HCT116 (cell line): ENCODE data around the gene TCERG1L. TPM values are rescaled to one million over a fixed set of nuclear protein-coding genes. Genes with fewer than 3 reads are reported as not detected.

Source experiments
- ATAC-seq: fragments of 200-7000 bp; cut with Tn5 transposase; 2 replicates; pipeline ENCODE4 v1.9.1; 2020; ENCODE audit warnings: mild to moderate bottlenecking, moderate library complexity
- BruUV-seq: library from RNA; stranded (reverse); fragments of 400-500 nt; replicated peaks from 2 replicates; lab custom pipeline; 2021; lab: Mats Ljungman, UMichigan
- CTCF ChIA-PET: fragments of 300-600 bp; sonication (Branson Sonifier 250); formaldehyde crosslinking; loops from one replicate; lab custom pipeline; 2021; ENCODE audit warnings: antibody characterized with exemption; lab: Charles Lee
- POLR2A ChIA-PET: fragments of 300-600, 350-600 bp; sonication (Branson Sonifier 250); formaldehyde crosslinking; loops from one replicate; lab custom pipeline; 2021; ENCODE audit warnings: antibody characterized with exemption; lab: Charles Lee
- RAD21 ChIA-PET, 2 experiments: fragments of 300-600 bp; sonication (Branson Sonifier 250); formaldehyde crosslinking; loops; one replicate each; lab custom pipeline; 2023; ENCODE audit warnings: low total read pairs in 2 of 2; ENCODE audit not compliant: uncharacterized antibody in 2 of 2, unreplicated experiment in 2 of 2, low non-redundant PET in 1 of 2; lab: Charles Lee
- DNase-seq: peaks from one replicate; pipeline ENCODE4 v3.0.0-alpha.2; 2010; ENCODE audit warnings: low read depth, low spot score
- H2AFZ ChIP-seq: fragments of 200-600 bp; shearing (Covaris generic), sonication (generic); 2 replicates; pipeline ENCODE4 v1.6.1; 2017; ENCODE audit warnings: low read depth, mixed run types, mixed read lengths, antibody characterized with exemption, low read length; ENCODE audit not compliant: poor library complexity, severe bottlenecking
- H3K27ac ChIP-seq: 2 replicates; pipeline ENCODE4 v1.5.1; 2012; ENCODE audit warnings: low read depth, low read length
- H3K27me3 ChIP-seq: fragments of 200-600 bp; sonication (generic); 2 replicates; pipeline ENCODE4 v1.6.1; 2016; ENCODE audit warnings: mixed run types, low read length, mixed read lengths; ENCODE audit not compliant: insufficient read depth
- H3K36me3 ChIP-seq, 2 experiments: fragments of 200-500 bp in 1 of 2; fragments of 200-600 bp in 1 of 2; sonication (Bioruptor generic) in 1 of 2; sonication (generic) in 1 of 2; 2 replicates each; pipeline versions ENCODE4 v1.5.1 to v1.6.1; 2014 to 2016; ENCODE audit warnings: low read length in 2 of 2, inconsistent platforms in 1 of 2, mixed read lengths in 1 of 2, mixed run types in 1 of 2; ENCODE audit not compliant: insufficient read depth in 2 of 2, control insufficient read depth in 1 of 2
- H3K4me1 ChIP-seq, 2 experiments: fragments of 200-600 bp in 1 of 2; sonication (generic) in 1 of 2; 2 replicates each; pipeline versions ENCODE4 v1.5.1 to v1.6.1; 2012 to 2017; ENCODE audit warnings: low read length in 2 of 2, inconsistent platforms in 1 of 2, mild to moderate bottlenecking in 1 of 2, mixed read lengths in 1 of 2, mixed run types in 1 of 2, moderate library complexity in 1 of 2; ENCODE audit not compliant: insufficient read depth in 2 of 2, control insufficient read depth in 1 of 2
- H3K4me2 ChIP-seq: fragments of 200-600 bp; sonication (generic); 2 replicates; pipeline ENCODE4 v1.6.1; 2017; ENCODE audit warnings: mixed run types, low read length, mixed read lengths
- H3K4me3 ChIP-seq, 2 experiments: fragments of 200-600 bp in 1 of 2; sonication (generic) in 1 of 2; replicated peaks in 1 of 2; 2 replicates each; pipeline ENCODE4 v1.5.1; 2011 to 2016; ENCODE audit warnings: low read length in 2 of 2, control low read depth in 1 of 2, low read depth in 1 of 2, mild to moderate bottlenecking in 1 of 2, mixed read lengths in 1 of 2, mixed run types in 1 of 2
- H3K79me2 ChIP-seq: fragments of 200-600 bp; sonication (generic); 2 replicates; pipeline ENCODE4 v1.6.1; 2017; ENCODE audit warnings: mild to moderate bottlenecking, mixed run types, low read length, moderate library complexity, mixed read lengths; ENCODE audit not compliant: insufficient read depth
- H3K9ac ChIP-seq: fragments of 200-600 bp; sonication (generic); 2 replicates; pipeline ENCODE4 v1.6.1; 2016; ENCODE audit warnings: low read length, mixed read lengths
- H3K9me2 ChIP-seq: fragments of 200-600 bp; sonication (generic), shearing (Covaris generic); 2 replicates; pipeline ENCODE4 v1.6.1; 2017; ENCODE audit warnings: mixed run types, mild to moderate bottlenecking, moderate library complexity; ENCODE audit not compliant: insufficient read depth
- H3K9me3 ChIP-seq, 2 experiments: fragments of 200-500 bp in 1 of 2; fragments of 200-600 bp in 1 of 2; sonication (Bioruptor generic) in 1 of 2; sonication (generic) in 1 of 2; 2 replicates each; pipeline ENCODE4 v1.6.1; 2014 to 2017; ENCODE audit warnings: low read length in 2 of 2, mixed read lengths in 2 of 2, inconsistent platforms in 1 of 2, low read depth in 1 of 2, mild to moderate bottlenecking in 1 of 2, mixed run types in 1 of 2, moderate library complexity in 1 of 2; ENCODE audit not compliant: control insufficient read depth in 1 of 2, insufficient read depth in 1 of 2
- H4K20me1 ChIP-seq: fragments of 200-600 bp; sonication (generic), shearing (Covaris generic); 2 replicates; pipeline ENCODE4 v1.6.1; 2017; ENCODE audit warnings: mixed run types, mild to moderate bottlenecking, moderate library complexity; ENCODE audit not compliant: insufficient read depth
- CBX3 ChIP-seq: IDR thresholded peaks from 2 replicates; pipeline ENCODE4 v1.6.1; 2012; ENCODE audit warnings: low read depth
- CEBPB ChIP-seq: IDR thresholded peaks from 2 replicates; pipeline ENCODE4 v1.6.1; 2012; ENCODE audit warnings: low read depth
- CTCF ChIP-seq, 3 experiments: fragments of 200-600 bp in 1 of 3; sonication (generic) in 1 of 3; IDR thresholded peaks in 2 of 3; conservative IDR thresholded peaks in 1 of 3; 2 replicates each; pipeline ENCODE4 v1.5.1; 2012 to 2017; ENCODE audit warnings: low read depth in 2 of 3, low read length in 2 of 3, antibody characterized with exemption in 1 of 3, borderline replicate concordance in 1 of 3, control low read depth in 1 of 3, mild to moderate bottlenecking in 1 of 3, mixed read lengths in 1 of 3, mixed run types in 1 of 3, moderate library complexity in 1 of 3; ENCODE audit not compliant: insufficient read depth in 1 of 3
- EGR1 ChIP-seq: IDR thresholded peaks from 2 replicates; pipeline ENCODE4 v1.6.1; 2012; ENCODE audit warnings: low read depth
- EZH2 ChIP-seq: fragments of 200-600 bp; sonication (generic); IDR thresholded peaks from 2 replicates; pipeline ENCODE4 v1.6.1; 2017; ENCODE audit warnings: antibody characterized with exemption, mixed run types
- EZH2phosphoT487 ChIP-seq: fragments of 200-600 bp; IDR thresholded peaks from 2 replicates; pipeline ENCODE4 v1.6.1; 2018; ENCODE audit warnings: antibody characterized with exemption, borderline replicate concordance
- FOSL1 ChIP-seq: IDR thresholded peaks from 2 replicates; pipeline ENCODE4 v1.6.1; 2012; ENCODE audit warnings: low read depth
- JUND ChIP-seq: IDR thresholded peaks from 2 replicates; pipeline ENCODE4 v1.6.1; 2012
- MAX ChIP-seq: IDR thresholded peaks from 2 replicates; pipeline ENCODE4 v1.6.1; 2012
- RAD21 ChIP-seq: IDR thresholded peaks from 2 replicates; pipeline ENCODE4 v1.6.1; 2012; ENCODE audit warnings: low read depth, mild to moderate bottlenecking
- SRF ChIP-seq: IDR thresholded peaks from 2 replicates; pipeline ENCODE4 v1.6.1; 2012; ENCODE audit warnings: low read depth
- TCF7L2 ChIP-seq: IDR thresholded peaks from 2 replicates; pipeline ENCODE4 v1.7.0; 2011; ENCODE audit warnings: borderline replicate concordance, inconsistent platforms; ENCODE audit not compliant: insufficient read depth, insufficient read length; ENCODE audit errors: extremely low read depth
- YY1 ChIP-seq: IDR thresholded peaks from 2 replicates; pipeline ENCODE4 v1.6.1; 2011; ENCODE audit warnings: low read length, low read depth, moderate library complexity, mild to moderate bottlenecking; ENCODE audit not compliant: insufficient replicate concordance; ENCODE audit errors: extremely low read depth
- ZFX ChIP-seq: fragments of 450-650 bp; IDR thresholded peaks from 2 replicates; pipeline ENCODE4 v1.6.1; 2017
- ZNF274 ChIP-seq: fragments of 200-500 bp; sonication (Bioruptor generic); IDR thresholded peaks from 2 replicates; pipeline ENCODE4 v1.6.1; 2014; ENCODE audit warnings: mild to moderate bottlenecking, low read depth, low read length, inconsistent platforms
- intact Hi-C: fragments of 100-400 bp; cut with micrococcal nuclease; formaldehyde crosslinking; loops from 2 replicates; pipeline ENCODE4 v1.10.0; 2022
- total RNA-seq: library from RNA; stranded (reverse); gene quantifications from one replicate; pipeline ENCODE4 v1.2.1, GENCODE V29; 2021; ENCODE audit not compliant: unreplicated experiment
- TF ChIP-seq, protein P1 (sequence below): IDR thresholded peaks from 2 replicates; pipeline ENCODE4 v1.6.1; 2012
- TF ChIP-seq, protein P2 (sequence below): IDR thresholded peaks from 2 replicates; pipeline ENCODE4 v1.6.1; 2011; ENCODE audit warnings: mild to moderate bottlenecking, low read length, moderate library complexity; ENCODE audit not compliant: insufficient replicate concordance; ENCODE audit errors: extremely low read depth

The TCERG1L gene
- total RNA-seq, 1 experiment from 2014 or later, result not detected

DNA sequence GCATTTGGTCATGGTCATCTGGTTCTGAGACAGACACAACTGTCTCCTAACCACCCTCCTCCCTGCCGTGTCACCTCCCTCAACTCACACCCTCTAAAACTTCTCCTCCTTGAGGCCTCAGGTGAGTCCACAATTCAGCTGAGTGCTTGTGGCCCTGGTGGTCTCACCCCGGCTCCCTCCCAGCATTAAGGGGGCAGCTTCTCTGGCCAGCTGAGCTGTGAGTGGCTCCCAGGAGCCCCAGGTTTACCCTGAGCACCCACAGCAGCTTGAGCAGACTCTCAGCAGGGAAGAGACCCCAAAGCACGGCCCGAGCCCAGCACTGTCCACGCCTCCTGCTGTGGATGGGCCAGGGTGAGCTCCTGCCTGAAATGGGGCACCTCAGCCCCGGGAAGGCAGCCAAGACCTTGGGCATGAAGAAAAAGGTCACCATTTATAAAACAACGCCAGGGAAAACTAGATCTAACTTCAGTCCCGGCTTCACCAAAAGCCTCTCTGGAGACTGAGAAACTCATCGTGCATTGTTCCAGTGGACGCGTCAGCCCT lies 201.2 kb downstream of the TCERG1L start (continued):
- no peak for TF ChIP-seq CTCF (IDR thresholded peaks at IDR 0.05 in 2 of 3, conservative IDR thresholded peaks at IDR 0.05 in 1 of 3; ENCODE audit: borderline replicate concordance in 1 of 3, insufficient read depth in 1 of 3, low read depth in 2 of 3, low read length in 2 of 3)
- TF ChIP-seq EZH2phosphoT487, result no peak
- TF ChIP-seq, protein P1, sequence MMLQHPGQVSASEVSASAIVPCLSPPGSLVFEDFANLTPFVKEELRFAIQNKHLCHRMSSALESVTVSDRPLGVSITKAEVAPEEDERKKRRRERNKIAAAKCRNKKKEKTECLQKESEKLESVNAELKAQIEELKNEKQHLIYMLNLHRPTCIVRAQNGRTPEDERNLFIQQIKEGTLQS, result no peak
- no peak for TF ChIP-seq EGR1
- no peak for TF ChIP-seq ZNF274
- TF ChIP-seq CEBPB, result no peak
- no peak for TF ChIP-seq MAX

DNA sequence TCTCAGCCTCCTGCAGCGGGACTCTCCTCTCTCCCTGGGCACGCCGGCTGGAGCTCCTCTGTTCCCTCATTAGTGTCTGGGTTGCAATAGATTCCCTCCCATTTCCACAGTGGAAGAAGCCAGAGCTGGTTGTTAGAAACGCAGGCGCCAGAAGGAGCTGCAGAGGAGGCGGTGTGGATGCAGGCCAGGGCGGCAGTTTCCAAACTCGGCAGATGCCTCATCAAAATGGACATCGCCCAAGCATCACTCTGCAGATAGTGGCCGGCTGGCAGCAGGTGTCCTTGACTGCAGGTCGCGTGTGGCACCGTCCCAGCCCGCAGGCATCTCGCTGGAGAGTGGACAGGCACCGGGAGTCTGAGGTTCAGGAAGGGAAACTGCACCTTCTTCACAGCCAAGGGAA lies 201.8 kb downstream of the TCERG1L start:
- intact Hi-C loops, result no loop called here
- Histone ChIP-seq H3K79me2 (no peaks in the 10 kb centered on the region), H3K4me1 (no peaks in the 10 kb centered on the region), H3K9ac (no peak overlapping the region), H4K20me1 (no peaks in the 10 kb centered on the region), H3K4me2 (no peak overlapping the region), H3K9me3 (no peaks in the 10 kb centered on the region), H3K27me3 (no peaks in the 10 kb centered on the region), H3K36me3 (no peaks in the 10 kb centered on the region), H3K9me2 (no peaks in the 10 kb centered on the region), H3K27ac (no peak overlapping the region), H2AFZ (no peak overlapping the region), H3K4me3 (no peak overlapping the region)
- ATAC-seq, result no peak
- no TSS peak for BruUV-seq
- ChIA-PET RAD21 (no interaction called here), POLR2A (no interaction called here), CTCF (no interaction called here)
- TF ChIP-seq CTCF (IDR thresholded peaks at IDR 0.05 in 2 of 3, conservative IDR thresholded peaks at IDR 0.05 in 1 of 3; ENCODE audit: borderline replicate concordance in 1 of 3, insufficient read depth in 1 of 3, low read depth in 2 of 3, low read length in 2 of 3) (no peak), RAD21 (no peak), MAX (no peak), ZFX (no peak), EGR1 (no peak), TCF7L2 (no peak), FOSL1 (no peak), SRF (no peak), JUND (no peak), EZH2 (no peak), YY1 (no peak), CBX3 (no peak)
- TF ChIP-seq, protein P2, sequence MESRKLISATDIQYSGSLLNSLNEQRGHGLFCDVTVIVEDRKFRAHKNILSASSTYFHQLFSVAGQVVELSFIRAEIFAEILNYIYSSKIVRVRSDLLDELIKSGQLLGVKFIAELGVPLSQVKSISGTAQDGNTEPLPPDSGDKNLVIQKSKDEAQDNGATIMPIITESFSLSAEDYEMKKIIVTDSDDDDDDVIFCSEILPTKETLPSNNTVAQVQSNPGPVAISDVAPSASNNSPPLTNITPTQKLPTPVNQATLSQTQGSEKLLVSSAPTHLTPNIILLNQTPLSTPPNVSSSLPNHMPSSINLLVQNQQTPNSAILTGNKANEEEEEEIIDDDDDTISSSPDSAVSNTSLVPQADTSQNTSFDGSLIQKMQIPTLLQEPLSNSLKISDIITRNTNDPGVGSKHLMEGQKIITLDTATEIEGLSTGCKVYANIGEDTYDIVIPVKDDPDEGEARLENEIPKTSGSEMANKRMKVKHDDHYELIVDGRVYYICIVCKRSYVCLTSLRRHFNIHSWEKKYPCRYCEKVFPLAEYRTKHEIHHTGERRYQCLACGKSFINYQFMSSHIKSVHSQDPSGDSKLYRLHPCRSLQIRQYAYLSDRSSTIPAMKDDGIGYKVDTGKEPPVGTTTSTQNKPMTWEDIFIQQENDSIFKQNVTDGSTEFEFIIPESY, result no peak
- no peak for DNase-seq
